GM12891 (cell line): ENCODE measurements around the gene ZNF441.
"Not testable (repeated sequence)": the region's sequence is repeated elsewhere in the genome, so short reads cannot be mapped to it uniquely, and the experiment has no call there.

Experiments used
- DNase-seq: peaks from one replicate; pipeline ENCODE4 v3.0.0; 2011; ENCODE audit warnings: low spot score; ENCODE audit not compliant: insufficient read length
- FAIRE-seq: peaks from 2 replicates; lab custom pipeline; 2011; peaks lifted over from hg19 to GRCh38; lab: Jason Lieb, UNC
- PAX5 ChIP-seq: IDR thresholded peaks from 2 replicates; pipeline ENCODE4 v1.6.1; 2011; ENCODE audit warnings: low read length, moderate library complexity, mild to moderate bottlenecking; ENCODE audit not compliant: insufficient read depth, severe bottlenecking
- POLR2A ChIP-seq: IDR thresholded peaks from 2 replicates; pipeline ENCODE4 v1.6.1; 2011; ENCODE audit warnings: low read depth, low read length, control low read depth
- POLR2AphosphoS5 ChIP-seq: IDR thresholded peaks from 2 replicates; pipeline ENCODE4 v1.6.1; 2011; ENCODE audit warnings: low read depth, low read length, control low read depth
- POU2F2 ChIP-seq: IDR thresholded peaks from 2 replicates; pipeline ENCODE4 v1.6.1; 2011; ENCODE audit warnings: low read depth, mild to moderate bottlenecking, control low read depth, low read length, moderate library complexity
- SPI1 ChIP-seq: IDR thresholded peaks from 2 replicates; pipeline ENCODE4 v1.6.1; 2011; ENCODE audit warnings: low read depth, low read length, control low read depth
- TAF1 ChIP-seq: IDR thresholded peaks from 2 replicates; pipeline ENCODE4 v1.6.1; 2011; ENCODE audit warnings: low read depth, low read length, control low read depth

Gene ZNF441

DNA sequence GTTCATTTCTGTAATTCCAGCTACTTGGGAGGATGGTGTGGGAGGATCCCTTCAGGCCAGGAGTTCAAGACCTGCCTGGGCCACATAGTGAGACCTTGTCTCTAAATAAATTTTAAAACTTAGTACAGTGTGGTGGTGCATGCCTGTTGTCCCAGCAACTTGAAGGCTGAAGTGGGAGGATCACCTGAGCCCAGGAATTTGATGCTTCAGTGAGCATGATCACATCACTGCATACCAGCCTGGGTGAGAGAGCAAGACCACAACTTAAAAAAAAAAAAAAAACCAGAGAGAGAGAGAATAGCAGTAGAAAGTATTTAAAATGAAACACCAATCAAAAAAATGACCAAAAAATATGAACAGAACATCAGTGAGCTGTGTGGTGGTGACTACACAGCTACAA is 20.9 kb upstream of the ZNF441 start:
- DNase-seq (no peak), FAIRE-seq (no peak)
- TF ChIP-seq SPI1 (no peak), POLR2A (no peak), PAX5 (no peak), POLR2AphosphoS5 (no peak), POU2F2 (no peak), TAF1 (no peak)

- FAIRE-seq (no peak), DNase-seq (no peak)
- TF ChIP-seq POLR2A (no peak), POLR2AphosphoS5 (no peak), SPI1 (no peak), POU2F2 (no peak)
These were observed 19.5 kb upstream of the ZNF441 start for GRCh38 chr19:11747277-11747676.

DNA sequence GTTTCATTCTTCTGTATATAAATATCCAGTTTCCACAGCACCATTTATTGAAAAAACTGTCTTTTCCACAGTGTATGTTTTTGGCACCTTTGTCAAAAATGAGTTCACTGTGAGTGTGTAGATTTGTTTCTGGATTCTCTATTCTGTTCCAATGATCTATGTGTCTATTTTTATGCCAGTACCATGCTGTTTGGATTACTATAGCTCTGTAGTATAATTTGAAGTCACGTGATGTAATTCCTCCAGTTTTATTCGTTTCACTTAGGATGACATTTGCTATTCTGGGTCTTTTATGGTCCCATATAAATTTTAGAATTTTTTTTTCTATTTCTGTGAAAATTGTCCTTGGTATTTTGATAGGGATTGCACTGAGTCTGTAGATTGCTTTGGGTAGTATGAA is 17.0 kb upstream of the ZNF441 start:
- FAIRE-seq = no peak
- TF ChIP-seq TAF1 (no peak), POLR2A (no peak), POLR2AphosphoS5 (no peak), POU2F2 (no peak), PAX5 (no peak), SPI1 (no peak)

GRCh38 chr19:11752244-11752736 is 14.5 kb upstream of the ZNF441 start:
- TF ChIP-seq POU2F2 = no peak
- no peak for TF ChIP-seq POLR2A
- no peak for TF ChIP-seq POLR2AphosphoS5
- TF ChIP-seq PAX5 = no peak
- TF ChIP-seq TAF1 = no peak
- FAIRE-seq (no peak), DNase-seq (no peak)

More for the DNA sequence above, 17.0 kb upstream of the ZNF441 start:
- DNase-seq = no peak

DNA sequence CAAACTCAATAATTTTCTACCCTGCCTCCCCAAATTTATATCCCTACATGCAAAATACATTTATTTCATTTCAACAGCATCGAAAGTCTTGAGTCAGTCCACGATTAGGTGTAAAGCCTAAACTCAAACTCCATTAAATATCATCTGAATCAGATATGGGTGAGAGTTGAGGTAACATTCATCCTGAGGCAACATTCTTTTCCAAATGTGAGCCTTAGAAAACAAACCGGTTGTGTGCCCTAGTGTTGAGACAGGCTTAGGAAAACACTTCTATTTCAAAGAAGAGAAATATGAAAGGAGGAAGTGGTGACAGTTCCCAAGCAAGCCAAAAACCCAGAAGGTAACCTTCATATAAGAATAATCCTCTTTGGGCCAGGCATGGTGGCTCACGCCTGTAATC is 12.1 kb upstream of the ZNF441 start:
- no peak for DNase-seq
- FAIRE-seq = no peak
- TF ChIP-seq POLR2AphosphoS5 (no peak), POLR2A (no peak), SPI1 (no peak), PAX5 (no peak), POU2F2 (no peak), TAF1 (no peak)

GRCh38 chr19:11756965-11757364 is 9.8 kb upstream of the ZNF441 start:
- no peak for TF ChIP-seq TAF1
- TF ChIP-seq PAX5 = no peak
- TF ChIP-seq SPI1 = no peak
- no peak for FAIRE-seq
- DNase-seq = no peak

- TF ChIP-seq TAF1 = no peak
- no peak for TF ChIP-seq PAX5
- TF ChIP-seq POLR2A = no peak
- TF ChIP-seq POU2F2 = no peak
- no peak for TF ChIP-seq SPI1
- TF ChIP-seq POLR2AphosphoS5 = no peak
- FAIRE-seq (no peak), DNase-seq (no peak)
These were observed 7.0 kb upstream of the ZNF441 start for GRCh38 chr19:11759805-11760204.

GRCh38 chr19:11763117-11763516 is 3.7 kb upstream of the ZNF441 start:
- FAIRE-seq (no peak), DNase-seq (no peak)
- no peak for TF ChIP-seq POLR2A
- no peak for TF ChIP-seq TAF1
- no peak for TF ChIP-seq SPI1
- TF ChIP-seq PAX5 = no peak
- no peak for TF ChIP-seq POLR2AphosphoS5
- TF ChIP-seq POU2F2 = no peak

DNA sequence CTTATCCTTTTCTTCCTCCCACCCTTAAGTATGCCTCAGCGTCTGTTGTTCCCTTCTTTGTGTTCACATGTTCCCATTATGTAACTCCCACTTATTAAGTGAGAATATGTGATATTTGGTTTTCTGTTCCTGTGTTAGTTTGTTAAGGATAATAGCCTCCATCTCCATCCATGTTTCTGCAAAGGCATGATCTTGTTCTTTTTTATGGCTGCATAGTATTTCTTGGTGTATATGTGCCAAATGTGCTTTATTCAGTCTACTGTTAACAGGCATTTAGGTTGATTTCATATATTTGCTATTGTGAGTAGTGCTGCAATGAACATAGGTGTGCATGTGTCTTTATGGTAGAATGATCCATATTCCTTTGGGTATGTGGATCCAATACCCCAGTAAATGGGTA is 3.2 kb upstream of the ZNF441 start:
- no peak for DNase-seq
- TF ChIP-seq POU2F2 (no peak), TAF1 (no peak), POLR2AphosphoS5 (no peak), POLR2A (no peak), SPI1 (no peak), PAX5 (no peak)
- FAIRE-seq = no peak

- FAIRE-seq = peak; percentile 43
- no peak for TF ChIP-seq SPI1
- DNase-seq = peak; percentile 13
These were observed 883 bp downstream of the ZNF441 start for GRCh38 chr19:11767633-11768133.

DNA sequence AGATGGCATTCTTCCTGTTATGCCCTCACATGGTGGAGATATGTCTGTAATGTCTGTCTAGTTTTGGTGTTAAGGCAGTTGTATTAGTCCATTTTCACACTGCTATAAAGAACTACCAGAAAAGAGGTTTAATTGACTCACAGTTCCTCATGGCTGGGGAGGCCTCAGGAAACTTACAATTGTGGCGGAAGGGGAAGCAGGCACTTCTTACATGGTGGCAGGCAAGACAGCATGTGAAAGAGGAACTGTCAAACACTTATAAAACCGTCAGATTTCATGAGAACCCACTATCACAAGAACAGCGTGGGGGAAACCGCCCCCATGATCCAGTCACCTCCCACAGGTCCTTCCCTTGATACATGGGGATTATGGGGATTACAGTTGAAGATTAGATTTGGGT is 3.2 kb downstream of the ZNF441 start:
- FAIRE-seq = no peak

GRCh38 chr19:11771520-11771919 is 4.7 kb downstream of the ZNF441 start:
- FAIRE-seq, DNase-seq: not testable (repeated sequence)

More for the DNA sequence above, 3.2 kb downstream of the ZNF441 start:
- TF ChIP-seq TAF1 (no peak), SPI1 (no peak), POLR2A (no peak), POLR2AphosphoS5 (no peak), POU2F2 (no peak), PAX5 (no peak)
- DNase-seq = no peak

GRCh38 chr19:11776669-11777068 is 9.9 kb downstream of the ZNF441 start:
- not testable (repeated sequence) for DNase-seq

More at GRCh38 chr19:11776669-11777068, 9.9 kb downstream of the ZNF441 start:
- FAIRE-seq = not testable (repeated sequence)
